H1 (cell line): Measurements from ENCODE around the gene MAFG. TPM values are rescaled to one million over a fixed set of nuclear protein-coding genes. Genes with fewer than 3 reads are reported as not detected.

Source experiments
- CTCF ChIA-PET: fragments of 300-600 bp; sonication (Branson Sonifier 250); formaldehyde crosslinking; loops from one replicate; lab custom pipeline; 2021; ENCODE audit not compliant: partially characterized antibody; lab: Charles Lee
- POLR2A ChIA-PET: fragments of 300-600 bp; sonication (Branson Sonifier 250); formaldehyde crosslinking; loops from one replicate; lab custom pipeline; 2021; ENCODE audit warnings: inconsistent platforms; ENCODE audit not compliant: partially characterized antibody; lab: Charles Lee
- DNase-seq, 2 experiments: peaks; one replicate each; pipeline versions ENCODE4 v3.0.0 to v3.0.0-alpha.2; 2010 to 2022; ENCODE audit warnings: low spot score in 2 of 2, low read depth in 1 of 2, mixed read lengths in 1 of 2
- FAIRE-seq: peaks from 2 replicates; lab custom pipeline; 2011; peaks lifted over from hg19 to GRCh38; lab: Jason Lieb, UNC
- H2AFZ ChIP-seq: 2 replicates; pipeline ENCODE4 v1.8.1; 2012; ENCODE audit warnings: low read length, inconsistent platforms
- H2AK5ac ChIP-seq: 2 replicates; pipeline ENCODE4 v1.6.1; 2013; ENCODE audit warnings: low read depth, low read length
- H2BK120ac ChIP-seq: replicated peaks from 2 replicates; pipeline ENCODE3; 2013; ENCODE audit warnings: low read depth, low read length, inconsistent platforms
- H2BK12ac ChIP-seq: 2 replicates; pipeline ENCODE4 v1.6.1; 2013; ENCODE audit warnings: low read depth, low read length
- H2BK15ac ChIP-seq: 2 replicates; pipeline ENCODE4 v1.6.1; 2013; ENCODE audit warnings: low read length
- H2BK20ac ChIP-seq: 2 replicates; pipeline ENCODE4 v1.6.1; 2013; ENCODE audit warnings: low read length
- H2BK5ac ChIP-seq: 2 replicates; pipeline ENCODE4 v1.6.1; 2013; ENCODE audit warnings: low read depth, low read length
- H3K14ac ChIP-seq: 2 replicates; pipeline ENCODE4 v1.6.1; 2013; ENCODE audit warnings: inconsistent platforms; ENCODE audit not compliant: insufficient read length
- H3K18ac ChIP-seq: 2 replicates; pipeline ENCODE4 v1.6.1; 2013; ENCODE audit warnings: low read length; ENCODE audit errors: extremely low read depth
- H3K23ac ChIP-seq: 2 replicates; pipeline ENCODE4 v1.6.1; 2013; ENCODE audit warnings: inconsistent platforms; ENCODE audit not compliant: insufficient read length
- H3K23me2 ChIP-seq: 2 replicates; pipeline ENCODE4 v1.6.1; 2013; ENCODE audit warnings: low read depth, low read length
- H3K27ac ChIP-seq: 2 replicates; pipeline ENCODE4 v1.6.1; 2011; ENCODE audit warnings: low read depth, low read length, inconsistent platforms
- H3K27me3 ChIP-seq, 4 experiments: replicated peaks in 1 of 4; 1 replicate in 1 of 4; 2 replicates in 3 of 4; pipeline versions ENCODE4 v1.6.1 to v1.8.1; 2011 to 2013; ENCODE audit warnings: low read length in 3 of 4, mild to moderate bottlenecking in 3 of 4, inconsistent platforms in 2 of 4, mixed read lengths in 2 of 4, moderate library complexity in 1 of 4; ENCODE audit not compliant: control insufficient read depth in 3 of 4, insufficient read depth in 3 of 4; ENCODE audit errors: extremely low read depth in 1 of 4
- H3K36me3 ChIP-seq, 4 experiments: 2 replicates each; pipeline versions ENCODE4 v1.6.1 to v1.8.1; 2011 to 2013; ENCODE audit warnings: mild to moderate bottlenecking in 4 of 4, low read length in 3 of 4, moderate library complexity in 2 of 4, control low read depth in 1 of 4, inconsistent platforms in 1 of 4; ENCODE audit not compliant: insufficient read depth in 4 of 4, control insufficient read depth in 2 of 4
- H3K4ac ChIP-seq: replicated peaks from 2 replicates; pipeline ENCODE3; 2013; ENCODE audit warnings: low read length, low read depth, mixed read lengths, inconsistent platforms; ENCODE audit not compliant: insufficient read length
- H3K4me1 ChIP-seq, 4 experiments: replicated peaks in 1 of 4; 1 replicate in 1 of 4; 2 replicates in 3 of 4; pipeline versions ENCODE4 v1.6.1 to v1.8.1; 2011 to 2013; ENCODE audit warnings: low read length in 3 of 4, inconsistent platforms in 2 of 4, mixed read lengths in 1 of 4; ENCODE audit not compliant: insufficient read depth in 4 of 4, control insufficient read depth in 3 of 4
- H3K4me2 ChIP-seq, 2 experiments: 2 replicates each; pipeline versions ENCODE4 v1.6.1 to v1.8.1; 2011 to 2013; ENCODE audit warnings: low read depth in 2 of 2, low read length in 2 of 2, control low read depth in 1 of 2, inconsistent platforms in 1 of 2, mild to moderate bottlenecking in 1 of 2; ENCODE audit not compliant: insufficient read depth in 1 of 2
- H3K4me3 ChIP-seq, 4 experiments: fragments of 200-600, 300-600 bp in 1 of 4; sonication (generic), shearing (Covaris generic), sonication (Bioruptor Twin) in 1 of 4; 2 replicates each; pipeline versions ENCODE4 v1.5.1 to v1.8.1; 2011 to 2016; ENCODE audit warnings: low read length in 4 of 4, low read depth in 3 of 4, control low read depth in 2 of 4, inconsistent platforms in 2 of 4, mild to moderate bottlenecking in 2 of 4, mixed read lengths in 1 of 4, moderate library complexity in 1 of 4; ENCODE audit not compliant: insufficient read depth in 2 of 4; ENCODE audit errors: extremely low read depth in 1 of 4
- H3K56ac ChIP-seq: replicated peaks from 2 replicates; pipeline ENCODE3; 2013; ENCODE audit warnings: low read depth, mild to moderate bottlenecking, mixed read lengths, low read length, inconsistent platforms; ENCODE audit not compliant: insufficient read length
- H3K79me1 ChIP-seq: 2 replicates; pipeline ENCODE4 v1.6.1; 2013; ENCODE audit warnings: low read depth, low read length, control low read depth
- H3K79me2 ChIP-seq, 2 experiments: 2 replicates each; pipeline versions ENCODE4 v1.6.1 to v1.8.1; 2012 to 2013; ENCODE audit warnings: low read length in 2 of 2, mild to moderate bottlenecking in 2 of 2, inconsistent platforms in 1 of 2; ENCODE audit not compliant: insufficient read depth in 2 of 2, control insufficient read depth in 1 of 2
- H3K9ac ChIP-seq, 4 experiments: replicated peaks in 1 of 4; 1 replicate in 1 of 4; 2 replicates in 3 of 4; pipeline versions ENCODE4 v1.6.1 to v1.8.1; 2011 to 2013; ENCODE audit warnings: low read depth in 3 of 4, low read length in 3 of 4, control low read depth in 2 of 4, mild to moderate bottlenecking in 2 of 4, moderate library complexity in 2 of 4, inconsistent platforms in 1 of 4; ENCODE audit errors: extremely low read depth in 1 of 4
- H3K9me3 ChIP-seq, 2 experiments: 2 replicates each; pipeline versions ENCODE4 v1.6.1 to v1.8.1; 2012 to 2013; ENCODE audit warnings: mild to moderate bottlenecking in 2 of 2, moderate library complexity in 2 of 2, control low read depth in 1 of 2, inconsistent platforms in 1 of 2, low read depth in 1 of 2, low read length in 1 of 2, mixed read lengths in 1 of 2; ENCODE audit not compliant: insufficient read depth in 2 of 2
- H4K20me1 ChIP-seq, 2 experiments: replicated peaks in 1 of 2; 2 replicates each; pipeline versions ENCODE3 to v1.8.1; 2011 to 2013; ENCODE audit warnings: inconsistent platforms in 2 of 2, low read length in 2 of 2, mild to moderate bottlenecking in 1 of 2; ENCODE audit not compliant: insufficient read depth in 2 of 2, control insufficient read depth in 1 of 2
- H4K5ac ChIP-seq: 2 replicates; pipeline ENCODE4 v1.6.1; 2013; ENCODE audit warnings: low read length, low read depth, mixed read lengths, inconsistent platforms; ENCODE audit not compliant: insufficient read length
- H4K8ac ChIP-seq: 2 replicates; pipeline ENCODE4 v1.8.0; 2013; ENCODE audit warnings: mild to moderate bottlenecking, moderate library complexity, low read length, inconsistent platforms; ENCODE audit not compliant: insufficient read depth; ENCODE audit errors: extremely low read depth
- H4K91ac ChIP-seq: replicated peaks from 2 replicates; pipeline ENCODE3; 2013; ENCODE audit warnings: low read length, mixed read lengths, inconsistent platforms; ENCODE audit not compliant: insufficient read length
- E2F6 ChIP-seq: IDR thresholded peaks from 2 replicates; pipeline ENCODE4 v1.6.1; 2012; ENCODE audit warnings: inconsistent platforms
- KDM5A ChIP-seq: fragments of 200-600 bp; IDR thresholded peaks from 2 replicates; pipeline ENCODE4 v1.7.1; 2012; ENCODE audit warnings: mild to moderate bottlenecking, low read length, inconsistent platforms, mixed read lengths
- PHF8 ChIP-seq: fragments of 200-600 bp; sonication (generic); conservative IDR thresholded peaks from 2 replicates; pipeline ENCODE4 v1.7.1; 2012; ENCODE audit warnings: low read depth, mild to moderate bottlenecking, inconsistent platforms, low read length, moderate library complexity
- ZNF274 ChIP-seq: IDR thresholded peaks from 2 replicates; pipeline ENCODE4 v1.7.0; 2012; ENCODE audit warnings: low read length, borderline replicate concordance; ENCODE audit errors: extremely low read depth
- WGBS, 2 experiments: shearing (Covaris generic) in 1 of 2; methylation state at CpG; one replicate each; pipeline versions ENCODE4 v1.1.6 to v1.1.7; 2013 to 2015; ENCODE audit warnings: low lambda C conversion rate in 2 of 2, mixed read lengths in 2 of 2, inconsistent platforms in 1 of 2, low coverage in 1 of 2, missing lambda C conversion rate in 1 of 2; ENCODE audit not compliant: insufficient replicate concordance in 2 of 2, insufficient coverage in 1 of 2, insufficient read length in 1 of 2; ENCODE audit errors: extremely low coverage in 1 of 2, missing lambda C conversion rate in 1 of 2; 5-methylcytosine and 5-hydroxymethylcytosine counted together
- polyA plus RNA-seq, 7 experiments: library from polyadenylated mRNA; depleted of rRNA in 3 of 7; stranded (reverse) in 5 of 7; unstranded in 2 of 7; fragments of >200 nt in 5 of 7; fragments of 200-250 nt in 2 of 7; gene quantifications; 1 replicate in 5 of 7; 2 replicates in 1 of 7; 4 replicates in 1 of 7; pipeline versions ENCODE4 v1.2.1 to v1.2.3, GENCODE V29; 2011 to 2013; ENCODE audit warnings: missing spikeins in 2 of 7, mixed read lengths in 2 of 7
- total RNA-seq: library from RNA; stranded (reverse); fragmentation: NEBNext Ultra II Directional; extraction: Animal tissue kit (Norgen Biotek cat#: 25700); gene quantifications from 2 replicates; pipeline ENCODE4 v1.2.1, GENCODE V29; 2021

Gene MAFG
- total and polyA plus RNA-seq, 2 of the 8 experiments (the other 6 are each of a cell fraction or from before 2014, with no cell fraction given) = 25.5 to 26.9 TPM

- CTCF ChIA-PET = interaction anchor here (1.0 to 1.6 kb wide), 6 partner anchors 14 to 85 kb away, joined by 3 to 7 read pairs (median 4); partner anchors contain the start of gene PYCR1
Measured at GRCh38 chr17:81955058-81955681, 27.6 kb upstream of the MAFG start.

More at GRCh38 chr17:81955058-81955681, 27.6 kb upstream of the MAFG start:
- H3K4ac ChIP-seq = no peak overlapping the region
- no peak overlapping the region for H3K14ac ChIP-seq
- H3K23ac ChIP-seq = no peak overlapping the region
- no peak overlapping the region for H3K18ac ChIP-seq
- peaks cover 25 to 47% (median 26%) of the 10 kb centered on the region in 4 experiments for H3K27me3 ChIP-seq
- H4K8ac ChIP-seq = no peak overlapping the region
- no peak overlapping the region for H3K27ac ChIP-seq
- H2BK5ac ChIP-seq = no peak overlapping the region
- no peak overlapping the region for H2BK12ac ChIP-seq
- no peak overlapping the region for H2AK5ac ChIP-seq
- H4K91ac ChIP-seq = no peak overlapping the region
- TF ChIP-seq E2F6 (no peak), PHF8 (no peak), KDM5A (no peak), ZNF274 (no peak)
- no peak overlapping the region for H3K4me3 ChIP-seq
- no peak overlapping the region for H4K5ac ChIP-seq
- H3K56ac ChIP-seq = no peak overlapping the region
- H3K79me2 ChIP-seq = no peaks in the 10 kb centered on the region
- no peaks in the 10 kb centered on the region for H3K79me1 ChIP-seq
- 90% methylated on average over 19 of the region's 26 CpGs; no CpG with 5 or more reads in 1 of the 2 experiments for WGBS, 2 experiments
- no peak overlapping the region for H3K9ac ChIP-seq
- no peak overlapping the region for H2BK15ac ChIP-seq
- no peak overlapping the region for H2BK120ac ChIP-seq
- H3K4me1 ChIP-seq = peaks cover 0 to 3% (median 1%) of the 10 kb centered on the region in 4 experiments; a peak in 2 of 7 replicates
- FAIRE-seq (no peak), DNase-seq (no peak)
- no peak overlapping the region for H2AFZ ChIP-seq
- POLR2A ChIA-PET = interaction anchor here (0.6 to 2.8 kb wide), 10 partner anchors 12 to 89 kb away, joined by 3 to 10 read pairs (median 3); partner anchors contain the start of genes ASPSCR1 and PYCR1
- peaks cover 0 to 7% (median 0%) of the 10 kb centered on the region in 4 experiments; a peak in 1 of 8 replicates for H3K36me3 ChIP-seq
- H3K4me2 ChIP-seq = no peak overlapping the region
- H2BK20ac ChIP-seq = no peak overlapping the region
- no peaks in the 10 kb centered on the region for H4K20me1 ChIP-seq
- peaks cover under 1% of the 10 kb centered on the region; the same call in 1 of the 2 replicates for H3K23me2 ChIP-seq
- no peaks in the 10 kb centered on the region for H3K9me3 ChIP-seq
